SK-N-MC (cell line): ENCODE data around the gene GLRA2.
A peak's percentile ranks its signal among the peaks of the same experiment; 100 is the strongest.

Source experiments
- DNase-seq: peaks from one replicate; pipeline ENCODE4 v3.0.0-alpha.2; 2011; ENCODE audit warnings: low read depth, low spot score
- H3K27ac ChIP-seq: fragments of 200-600 bp; sonication (generic); 2 replicates; pipeline ENCODE4 v1.5.1; 2016; ENCODE audit warnings: mixed run types
- H3K36me3 ChIP-seq: fragments of 200-600 bp; sonication (generic); 2 replicates; pipeline ENCODE4 v1.6.1; 2017; ENCODE audit warnings: antibody characterized with exemption, low read length, mixed read lengths; ENCODE audit not compliant: insufficient read depth
- H3K4me3 ChIP-seq: fragments of 200-600 bp; sonication (generic); 2 replicates; pipeline ENCODE4 v1.5.1; 2016
- H3K9ac ChIP-seq: fragments of 200-600 bp; sonication (generic); 2 replicates; pipeline ENCODE4 v1.8.0; 2017; ENCODE audit warnings: mixed run types, mixed read lengths; ENCODE audit not compliant: insufficient read length
- H3K9me3 ChIP-seq: fragments of 200-600 bp; sonication (generic); 2 replicates; pipeline ENCODE4 v1.6.1; 2017; ENCODE audit warnings: low read depth, mild to moderate bottlenecking, antibody characterized with exemption, low read length, moderate library complexity, mixed read lengths
- EZH2 ChIP-seq: fragments of 200-600 bp; sonication (generic); IDR thresholded peaks from one replicate; pipeline ENCODE4 v1.6.1; 2017; ENCODE audit warnings: antibody characterized with exemption
- FOXP2 ChIP-seq: optimal IDR thresholded peaks from 2 replicates; pipeline ENCODE3; 2011; ENCODE audit warnings: mild to moderate bottlenecking, moderate library complexity; ENCODE audit not compliant: insufficient read depth; ENCODE audit errors: extremely low read length, control extremely low read depth
- POLR2AphosphoS5 ChIP-seq: IDR thresholded peaks from 2 replicates; pipeline ENCODE4 v1.6.1; 2012; ENCODE audit warnings: mild to moderate bottlenecking, low read depth, low read length, borderline replicate concordance

GLRA2 gene

GRCh38 chrX:14506866-14507265, 22.5 kb upstream of the GLRA2 start:
- no peaks in the 10 kb centered on the region for H3K36me3 ChIP-seq
- H3K27ac ChIP-seq: no peak overlapping the region
- no peak overlapping the region for H3K4me3 ChIP-seq
- H3K9ac ChIP-seq: no peak overlapping the region
- H3K9me3 ChIP-seq: no peaks in the 10 kb centered on the region
- TF ChIP-seq POLR2AphosphoS5 (no peak), EZH2 (no peak), FOXP2 (no peak)
- no peak for DNase-seq

- H3K27ac ChIP-seq: no peak overlapping the region
- no peak overlapping the region for H3K9ac ChIP-seq
- no peak for DNase-seq
- no peak overlapping the region for H3K4me3 ChIP-seq
- H3K36me3 ChIP-seq: no peaks in the 10 kb centered on the region
- TF ChIP-seq EZH2 (no peak), FOXP2 (no peak), POLR2AphosphoS5 (no peak)
- H3K9me3 ChIP-seq: no peaks in the 10 kb centered on the region
Observed at GRCh38 chrX:14508025-14508690, 21.2 kb upstream of the GLRA2 start.

GRCh38 chrX:14509325-14510057, 19.8 kb upstream of the GLRA2 start:
- no peak overlapping the region for H3K27ac ChIP-seq

GRCh38 chrX:14528629-14529289, 577 bp upstream of the GLRA2 start:
- TF ChIP-seq POLR2AphosphoS5: no peak
- no peak for TF ChIP-seq FOXP2
- TF ChIP-seq EZH2: no peak
- Histone ChIP-seq H3K4me3 (no peak overlapping the region), H3K36me3 (no peaks in the 10 kb centered on the region), H3K27ac (no peak overlapping the region), H3K9me3 (no peaks in the 10 kb centered on the region), H3K9ac (no peak overlapping the region)
- no peak for DNase-seq

More at GRCh38 chrX:14509325-14510057, 19.8 kb upstream of the GLRA2 start:
- Histone ChIP-seq H3K9me3 (no peaks in the 10 kb centered on the region), H3K4me3 (no peak overlapping the region), H3K36me3 (no peaks in the 10 kb centered on the region), H3K9ac (no peak overlapping the region)
- TF ChIP-seq POLR2AphosphoS5: no peak
- TF ChIP-seq FOXP2: no peak
- TF ChIP-seq EZH2: no peak
- DNase-seq: no peak

- TF ChIP-seq FOXP2: no peak
- no peak for TF ChIP-seq POLR2AphosphoS5
- no peak for TF ChIP-seq EZH2
- no peak overlapping the region for H3K27ac ChIP-seq
- no peaks in the 10 kb centered on the region for H3K36me3 ChIP-seq
- H3K4me3 ChIP-seq: no peak overlapping the region
- H3K9ac ChIP-seq: no peak overlapping the region
- DNase-seq: no peak
- H3K9me3 ChIP-seq: no peaks in the 10 kb centered on the region
Observed at GRCh38 chrX:14533867-14534266, 4.5 kb downstream of the GLRA2 start.

GRCh38 chrX:14546190-14546589, 16.9 kb downstream of the GLRA2 start:
- H3K36me3 ChIP-seq: no peaks in the 10 kb centered on the region
- no peak overlapping the region for H3K9ac ChIP-seq
- no peak overlapping the region for H3K4me3 ChIP-seq
- H3K9me3 ChIP-seq: no peaks in the 10 kb centered on the region
- TF ChIP-seq EZH2 (no peak), POLR2AphosphoS5 (no peak), FOXP2 (no peak)
- peak; percentile 30 for DNase-seq
- no peak overlapping the region for H3K27ac ChIP-seq

GRCh38 chrX:14554131-14554715, 24.9 kb downstream of the GLRA2 start:
- Histone ChIP-seq H3K36me3 (no peaks in the 10 kb centered on the region), H3K4me3 (no peak overlapping the region), H3K9me3 (no peaks in the 10 kb centered on the region), H3K9ac (no peak overlapping the region), H3K27ac (no peak overlapping the region)
- DNase-seq: no peak
- TF ChIP-seq EZH2: no peak
- no peak for TF ChIP-seq POLR2AphosphoS5
- TF ChIP-seq FOXP2: no peak

- H3K4me3 ChIP-seq: no peak overlapping the region
- H3K9me3 ChIP-seq: no peaks in the 10 kb centered on the region
- H3K9ac ChIP-seq: no peak overlapping the region
- H3K27ac ChIP-seq: no peak overlapping the region
- TF ChIP-seq EZH2 (no peak), FOXP2 (no peak), POLR2AphosphoS5 (no peak)
- H3K36me3 ChIP-seq: no peaks in the 10 kb centered on the region
- no peak for DNase-seq
Observed at GRCh38 chrX:14564058-14564457, 34.7 kb downstream of the GLRA2 start.
